DMS153 treated with DMSO at 0.1 percent for 48 hours (cell line): ENCODE measurements around the gene ADGRV1.

Source experiments
- DNase-seq: peaks from one replicate; lab custom pipeline; 2025; ENCODE audit not compliant: unreplicated experiment; lab: John Stamatoyannopoulos, UW

Gene ADGRV1

DNA sequence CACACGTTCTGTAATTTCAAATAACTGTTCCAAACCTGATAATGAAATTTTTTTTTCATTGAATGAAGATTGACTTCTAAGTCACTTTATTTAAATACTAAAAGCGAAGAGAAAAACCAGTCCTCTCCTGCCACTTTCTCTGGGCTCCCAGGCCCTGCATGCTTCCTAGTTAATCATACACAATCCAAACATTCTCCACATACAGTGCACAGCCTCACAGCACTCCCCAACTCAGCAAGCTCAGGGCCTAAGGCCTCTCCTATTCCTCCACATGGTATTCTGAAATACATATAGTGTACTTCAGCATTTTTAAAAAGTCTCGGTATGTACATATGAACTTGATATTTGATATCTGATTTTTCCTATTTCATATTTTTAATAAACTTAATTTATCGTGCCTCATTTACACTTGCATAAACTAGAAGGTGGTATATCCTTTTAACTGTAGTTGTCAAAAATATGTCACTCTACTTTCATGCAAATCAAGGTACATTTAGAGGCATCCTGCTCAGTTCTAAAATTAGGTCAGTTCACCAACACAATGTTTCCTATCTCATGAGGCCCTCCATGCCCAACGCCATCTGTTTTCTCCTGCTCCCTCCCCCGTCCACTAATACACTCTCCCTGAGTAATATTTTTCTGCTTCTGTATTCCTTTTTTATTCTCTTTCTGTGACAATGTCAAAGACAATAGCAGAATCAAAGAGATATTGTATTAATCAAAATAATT is 617.9 kb downstream of the ADGRV1 start:
- DNase-seq: no peak

DNA sequence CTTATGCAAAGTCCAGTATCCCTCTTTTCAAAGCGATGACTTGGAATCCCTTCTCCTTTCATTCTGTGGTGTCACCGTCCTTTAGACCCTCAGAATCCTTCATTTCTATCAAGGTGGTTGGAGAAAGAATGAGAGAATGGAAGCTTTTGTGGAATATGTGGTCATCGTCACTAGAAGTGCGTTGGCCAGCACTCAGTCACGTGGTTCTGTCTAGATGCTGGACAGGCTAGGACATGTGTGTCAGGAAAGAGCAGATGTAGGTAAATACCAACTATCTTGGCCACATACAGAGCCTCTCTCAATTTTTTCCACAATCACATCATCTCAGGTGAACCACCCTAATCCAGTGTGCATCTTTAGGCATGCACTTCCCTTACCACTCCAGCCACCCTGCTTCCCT is 618.5 kb downstream of the ADGRV1 start:
- no peak for DNase-seq

DNA sequence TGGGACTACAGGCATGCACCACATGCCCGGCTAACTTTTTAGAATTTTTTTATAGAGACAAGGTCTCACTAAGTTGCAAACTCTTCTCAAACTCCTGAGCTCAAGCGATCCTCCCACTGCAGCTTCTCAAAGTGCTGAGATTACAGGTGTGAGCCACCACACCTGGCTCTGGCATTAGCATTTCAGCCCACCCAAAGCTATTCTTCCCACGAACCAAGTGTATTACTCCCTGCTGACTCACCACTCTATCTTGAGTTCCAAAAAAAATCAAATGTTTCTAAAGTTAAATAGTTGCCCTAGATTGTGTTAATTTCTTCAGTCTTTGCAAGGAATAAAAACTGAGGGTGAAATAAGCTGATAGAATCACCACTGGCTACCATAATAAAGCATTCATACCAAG is 619.0 kb downstream of the ADGRV1 start:
- no peak for DNase-seq

DNA sequence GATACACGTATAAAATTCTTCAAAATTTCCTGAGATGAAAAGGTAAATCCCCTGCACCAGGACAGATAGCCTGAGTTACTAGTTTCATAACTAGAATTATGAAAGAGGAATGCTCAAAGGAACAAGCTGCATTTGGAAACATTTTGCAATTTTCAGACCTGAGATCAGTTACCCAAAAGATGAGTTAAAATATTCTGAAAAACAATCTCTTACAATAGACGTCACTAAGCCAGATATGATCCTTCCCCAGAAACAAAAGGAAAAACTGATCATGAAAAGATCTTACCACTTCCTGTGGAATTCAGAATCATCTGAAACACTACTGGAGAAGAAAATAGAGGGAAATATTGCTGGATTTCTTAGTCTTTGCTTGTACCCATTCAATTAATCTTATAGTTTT is 619.9 kb downstream of the ADGRV1 start:
- DNase-seq: no peak

DNA sequence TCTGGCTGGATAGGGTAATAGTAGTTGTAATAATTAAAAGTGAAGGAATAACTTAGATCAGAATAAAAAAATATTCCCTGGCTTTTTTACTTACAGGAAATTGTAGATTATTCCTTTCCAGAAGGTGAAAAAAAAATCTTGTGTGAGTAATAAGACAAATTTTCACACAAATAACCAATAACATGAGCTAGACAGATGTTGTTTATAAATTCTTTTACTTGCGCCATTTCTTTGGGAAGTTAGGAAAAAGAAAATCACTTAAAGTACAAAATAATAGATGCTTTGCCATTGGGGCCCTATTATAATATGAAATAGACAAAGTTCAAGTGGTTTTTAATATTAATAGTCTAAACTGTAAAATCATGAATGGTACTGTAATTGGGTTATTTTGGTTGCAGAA is 620.4 kb downstream of the ADGRV1 start:
- no peak for DNase-seq

DNA sequence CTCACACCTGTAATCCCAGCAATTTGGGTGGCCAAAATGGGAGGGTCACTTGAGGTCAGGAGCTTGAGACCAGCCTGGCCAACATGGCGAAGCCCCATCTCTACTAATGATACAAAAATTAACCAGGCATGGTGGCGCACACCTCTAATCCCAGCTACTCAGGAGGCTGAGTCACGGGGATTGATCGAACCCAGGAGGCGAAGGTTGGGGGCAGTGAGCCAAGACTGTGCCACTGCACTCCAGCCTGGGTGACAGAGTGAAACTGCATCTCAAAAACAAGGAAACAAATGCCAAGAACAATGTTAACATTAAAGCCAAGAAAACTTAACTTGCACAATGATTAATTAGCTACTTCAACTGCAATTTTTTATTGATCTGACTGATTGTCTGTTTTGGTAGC is 621.9 kb downstream of the ADGRV1 start:
- no peak for DNase-seq

DNA sequence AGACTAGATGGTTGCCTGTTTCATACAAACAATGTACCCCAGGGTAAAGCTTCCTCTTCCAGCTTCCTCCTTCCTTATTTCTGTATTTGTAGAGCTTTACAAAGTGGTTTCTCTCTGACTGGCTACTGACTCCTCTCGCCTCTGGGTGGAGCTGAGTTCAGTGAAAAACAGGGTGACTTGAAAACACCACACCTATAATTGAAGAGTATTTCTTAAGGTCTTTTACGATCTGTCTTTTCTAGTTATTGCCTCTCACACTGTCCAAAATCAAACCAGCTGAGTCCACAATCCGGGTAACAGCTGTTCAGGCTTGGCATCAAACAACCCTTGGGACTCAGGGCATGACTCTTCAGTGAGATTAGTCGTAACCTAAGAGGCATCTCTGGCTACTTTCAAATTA is 624.2 kb downstream of the ADGRV1 start:
- DNase-seq: no peak

DNA sequence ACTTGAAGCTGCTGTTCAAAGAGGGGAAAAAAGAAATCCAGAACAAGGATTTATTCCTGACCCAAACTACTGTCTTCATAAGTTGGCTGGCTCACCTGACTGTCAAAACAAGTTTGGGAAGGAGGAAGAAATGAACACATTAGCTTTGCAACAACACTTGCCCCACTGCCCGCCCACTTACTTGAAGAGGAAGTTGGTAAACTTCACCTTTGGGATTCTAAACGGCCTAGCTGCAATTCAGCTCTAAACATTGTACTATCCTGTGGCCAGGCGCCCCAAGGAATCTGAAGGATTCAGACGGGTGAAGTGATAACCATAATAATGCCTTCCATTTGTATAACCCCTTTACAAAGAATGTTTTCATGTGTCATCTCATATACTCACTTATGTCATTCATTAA is 625.1 kb downstream of the ADGRV1 start:
- no peak for DNase-seq

DNA sequence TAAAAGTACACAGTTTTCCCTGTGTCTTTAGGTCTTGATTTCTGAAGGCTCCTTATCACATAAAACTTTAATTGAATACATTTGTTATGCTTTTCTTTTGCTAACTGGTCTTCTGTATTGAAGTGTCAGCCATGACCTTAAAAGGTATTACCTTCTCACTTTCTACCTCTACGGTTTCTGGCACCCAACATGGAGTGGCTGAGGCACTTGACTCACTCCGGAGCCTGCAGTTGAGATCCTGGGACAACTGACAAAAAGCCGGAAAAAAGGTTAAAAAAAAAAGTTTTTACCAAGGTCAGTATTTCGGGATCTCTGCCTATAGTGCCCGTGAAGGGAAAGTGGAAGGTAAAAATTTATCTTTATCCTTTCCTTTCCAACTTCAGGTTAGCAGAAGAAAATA is 627.5 kb downstream of the ADGRV1 start:
- DNase-seq: no peak

DNA sequence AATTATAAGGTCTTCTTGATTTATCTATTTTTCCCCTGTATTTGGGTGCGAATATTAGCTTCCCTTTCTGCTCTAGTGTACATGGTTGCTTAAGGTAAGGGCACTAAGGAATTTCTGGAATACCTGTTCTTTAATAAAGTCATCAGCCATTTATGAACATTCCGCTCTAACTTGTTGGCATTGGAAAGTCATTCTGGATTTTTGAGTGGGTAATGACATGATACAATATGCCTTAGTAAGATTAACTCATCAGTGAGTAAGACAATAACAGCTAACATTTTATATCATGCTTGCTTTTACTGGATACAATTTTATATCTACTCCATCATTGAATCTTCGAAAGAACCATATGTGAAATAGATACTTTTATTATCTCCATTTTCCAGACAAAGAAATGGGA is 628.4 kb downstream of the ADGRV1 start:
- DNase-seq: no peak

DNA sequence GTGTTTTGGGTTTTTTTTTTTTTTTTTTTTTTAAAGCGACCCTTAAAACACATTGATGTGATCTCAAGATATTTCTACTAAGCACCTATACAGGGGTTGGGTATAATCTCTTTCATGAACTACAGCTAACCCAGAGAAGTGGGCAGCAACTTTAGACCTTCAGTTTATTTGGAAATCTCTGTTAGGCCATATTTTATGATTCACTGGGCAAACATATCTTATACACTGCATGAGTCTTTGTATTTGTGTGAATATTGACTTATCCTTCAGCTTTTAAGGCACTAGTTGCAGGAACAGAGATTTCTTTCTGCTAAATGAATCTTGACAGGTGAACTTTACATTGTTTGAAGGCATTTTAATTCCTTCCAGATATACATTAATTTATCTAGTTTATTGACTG is 630.2 kb downstream of the ADGRV1 start:
- no peak for DNase-seq

DNA sequence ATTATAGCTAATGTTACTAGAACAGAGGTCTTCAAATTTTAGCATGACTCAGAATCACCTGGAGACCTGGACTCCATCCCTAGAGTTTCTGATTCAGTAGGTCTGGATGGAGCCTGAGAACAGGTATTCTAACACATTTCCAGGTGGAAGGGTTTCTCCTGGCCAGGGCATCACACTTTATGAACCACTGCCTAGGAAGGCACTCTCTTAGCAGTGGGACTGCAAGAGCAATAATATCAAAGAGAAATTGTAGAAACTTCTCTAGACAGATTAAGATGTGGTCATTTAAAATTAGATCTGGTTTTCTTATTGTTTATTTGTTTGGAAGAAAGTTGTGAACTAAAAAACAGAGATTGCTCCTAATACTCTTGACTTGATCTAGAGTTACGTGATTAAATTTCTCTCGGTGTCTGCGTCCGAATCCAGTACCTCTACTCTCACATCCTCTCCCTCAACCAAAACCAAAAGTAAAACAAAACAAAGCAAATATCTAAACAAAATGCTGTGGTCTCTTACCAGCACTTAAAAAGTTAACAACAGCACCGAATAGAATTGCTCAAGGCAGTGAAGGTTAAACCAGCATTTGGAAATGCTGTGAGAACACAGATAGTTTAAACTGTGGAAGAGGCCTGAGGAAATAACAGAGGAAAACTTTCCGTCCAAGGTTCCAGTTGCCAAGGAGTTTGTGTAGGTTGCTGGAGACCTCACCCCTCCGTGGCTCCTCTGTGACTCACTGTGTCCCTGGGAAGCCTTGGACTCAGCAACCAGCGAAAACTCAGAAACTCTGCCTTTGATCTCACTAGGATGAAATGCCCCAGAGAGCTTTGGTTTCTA is 631.1 kb downstream of the ADGRV1 start:
- DNase-seq: no peak

DNA sequence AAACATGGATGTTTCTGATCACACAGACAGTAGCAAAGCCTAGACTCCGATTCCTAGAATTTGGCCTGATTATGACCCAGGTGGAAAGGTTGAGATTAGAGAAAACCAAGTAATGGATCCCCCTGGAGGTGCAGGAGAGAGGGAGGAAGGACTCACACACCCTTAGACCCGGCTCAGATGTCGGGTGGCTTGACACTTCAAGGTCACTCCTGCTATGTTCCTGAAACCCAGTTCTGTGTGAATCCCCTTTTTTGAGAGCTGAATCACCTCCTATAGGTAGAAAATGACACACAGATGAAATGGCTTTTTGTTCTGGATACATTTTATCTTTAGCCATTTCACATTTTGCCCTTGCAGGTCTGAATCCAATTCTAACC is 631.7 kb downstream of the ADGRV1 start:
- DNase-seq: no peak

DNA sequence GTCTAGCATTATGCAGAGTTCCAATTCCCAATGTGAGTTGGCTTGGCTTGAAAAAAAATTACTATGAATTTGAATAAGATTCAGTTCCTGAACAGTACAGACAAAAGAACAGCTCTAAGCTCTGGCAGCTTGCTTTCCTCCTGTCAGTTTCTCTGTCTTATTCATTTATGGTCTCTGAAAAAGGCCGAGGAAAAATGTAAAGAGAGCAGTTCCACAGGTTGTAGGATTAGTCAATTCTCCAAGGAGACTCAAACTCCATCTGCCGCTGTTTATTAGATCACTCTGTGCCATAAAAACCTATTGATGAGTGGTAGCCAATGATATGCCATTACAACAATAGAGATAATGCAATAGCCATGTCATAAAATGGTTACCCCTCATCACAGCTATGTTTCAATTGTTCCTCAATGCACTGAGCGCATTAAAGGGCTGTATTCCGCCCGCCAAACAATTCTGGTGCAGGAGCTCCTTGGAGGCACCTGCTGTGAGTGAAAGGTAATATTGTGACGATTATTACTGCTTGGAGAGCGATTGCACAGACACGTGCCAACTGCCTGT is 636.3 kb downstream of the ADGRV1 start:
- DNase-seq: peak; percentile 25

DNA sequence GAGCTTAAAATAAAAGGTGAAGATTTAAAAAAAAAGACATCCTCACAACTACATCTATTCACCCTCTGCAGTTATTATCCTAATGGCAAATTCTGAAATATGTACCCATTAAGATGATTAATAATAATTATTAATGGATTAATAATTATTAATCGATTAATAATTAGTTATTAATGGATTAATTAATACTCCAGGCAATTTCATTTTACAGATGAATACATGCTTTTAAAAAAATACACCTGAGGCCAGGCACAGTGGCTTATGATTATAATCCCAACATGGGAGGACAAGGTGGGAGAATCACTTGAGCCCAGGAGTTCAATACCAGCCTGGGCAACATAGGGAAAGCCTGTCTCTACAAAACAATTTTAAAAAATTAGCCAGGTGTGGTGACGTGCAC is 642.1 kb downstream of the ADGRV1 start:
- DNase-seq: no peak

DNA sequence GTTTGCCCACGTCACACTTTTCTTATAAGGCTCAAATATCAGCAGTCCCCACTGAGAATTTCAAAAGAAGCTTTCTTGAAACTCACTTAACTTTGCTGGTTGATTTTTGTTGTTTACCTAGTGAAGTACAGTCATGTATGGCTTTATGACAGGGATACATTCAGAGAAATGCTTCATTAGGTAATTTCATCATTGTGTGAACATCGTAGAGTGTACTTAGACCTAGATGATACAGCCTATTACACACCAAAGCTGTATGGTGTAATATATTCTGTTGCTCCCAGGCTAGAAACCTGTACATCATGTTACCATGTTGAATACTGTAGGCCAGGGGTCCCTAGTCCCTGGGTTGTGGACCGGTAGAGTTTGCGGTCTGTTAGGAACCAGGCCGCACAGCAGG is 647.5 kb downstream of the ADGRV1 start:
- no peak for DNase-seq

DNA sequence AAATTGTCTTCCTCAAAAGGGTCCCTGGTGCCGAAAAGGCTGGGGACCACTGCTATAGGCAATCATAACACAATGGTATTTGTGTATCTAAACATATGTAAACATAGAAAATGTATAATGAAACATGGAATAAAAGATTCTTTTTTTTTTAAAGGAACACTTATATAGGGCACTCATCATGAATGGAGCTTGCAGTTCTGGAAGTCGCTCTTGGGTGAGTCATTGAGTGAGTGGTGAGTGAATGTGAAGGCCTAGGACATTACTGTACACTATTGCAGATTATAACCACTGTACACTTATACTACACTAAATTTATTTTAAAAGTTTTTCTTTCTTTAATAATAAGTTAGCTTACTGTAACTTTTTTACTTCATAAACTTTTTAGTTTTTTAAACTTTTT is 648.1 kb downstream of the ADGRV1 start:
- DNase-seq: no peak

DNA sequence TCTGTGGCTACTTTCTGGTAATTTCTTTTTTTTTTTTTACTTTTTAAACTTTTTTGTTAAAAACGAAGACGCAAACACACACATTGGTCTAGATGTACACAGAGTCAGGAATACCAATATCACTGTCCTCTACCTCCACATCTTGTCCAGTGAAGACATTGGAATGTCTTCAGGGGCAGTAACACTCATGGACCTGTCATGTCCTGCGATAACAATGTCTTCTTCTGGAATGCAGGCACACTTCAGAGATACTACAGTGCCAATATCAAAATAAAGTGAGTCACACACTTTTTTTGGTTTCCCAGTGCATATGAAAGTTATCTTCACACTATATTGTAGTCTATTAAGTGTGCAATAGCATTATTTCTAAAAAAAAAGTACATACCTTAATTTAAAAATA is 648.7 kb downstream of the ADGRV1 start:
- no peak for DNase-seq

DNA sequence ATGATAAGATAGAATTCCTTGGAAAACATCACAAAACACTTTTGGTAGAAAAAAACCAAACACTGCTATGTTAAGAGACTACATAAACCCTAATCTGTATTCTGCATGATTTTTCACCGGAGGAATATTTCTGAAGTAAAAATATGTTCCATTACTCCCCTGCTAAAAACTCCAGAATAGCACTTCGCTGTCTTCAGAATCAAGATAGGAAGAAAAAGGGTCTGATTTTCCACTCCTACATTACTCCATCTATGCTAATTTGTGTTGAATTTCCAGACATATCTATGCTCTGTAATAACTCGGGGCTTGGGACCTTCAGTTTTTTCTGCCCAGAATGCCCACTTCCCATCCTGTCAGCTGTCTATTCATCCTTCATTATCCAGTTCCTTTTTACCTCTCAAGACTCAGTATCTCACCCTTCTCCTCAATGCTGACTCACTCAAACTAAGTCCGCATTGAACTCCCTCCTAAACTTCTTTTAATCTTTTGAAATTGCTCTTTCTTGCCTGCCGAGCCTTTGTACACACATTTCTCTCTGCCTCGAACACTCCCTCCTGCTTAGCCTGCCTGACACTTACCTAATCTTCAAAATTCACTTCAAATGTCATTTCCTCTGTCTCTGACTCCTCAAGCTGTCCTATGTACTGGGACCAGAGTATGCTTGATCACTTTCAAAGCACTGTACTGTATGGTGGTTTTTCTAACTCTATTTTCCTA is 653.6 kb downstream of the ADGRV1 start:
- DNase-seq: no peak

DNA sequence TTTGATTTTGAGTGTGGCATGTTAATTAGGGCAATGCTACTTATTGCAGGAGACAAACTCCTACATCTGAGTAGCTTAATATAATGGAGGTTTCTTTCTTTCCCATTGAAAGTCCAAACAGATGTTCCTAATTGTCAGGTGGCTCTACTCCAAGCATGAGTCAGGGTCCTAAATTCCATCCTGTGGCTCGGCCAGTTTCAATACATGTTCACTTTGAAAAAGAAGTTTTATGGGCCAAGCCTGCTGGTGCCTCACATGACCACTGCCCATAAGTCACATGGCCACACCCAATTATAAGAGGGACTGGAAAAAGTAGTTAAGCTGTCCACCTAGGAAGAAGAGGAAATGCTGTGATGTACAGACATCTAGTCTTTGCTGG is 654.1 kb downstream of the ADGRV1 start:
- no peak for DNase-seq
